HG02588 (cell line): ENCODE data around the gene NNMT.

ENCODE experiments used
- ATAC-seq: cut with Tn5 transposase; IDR thresholded peaks from one replicate; pipeline ENCODE4 v1.9.1; 2021; ENCODE audit warnings: mild to moderate bottlenecking, moderate library complexity; ENCODE audit not compliant: unreplicated experiment

Gene NNMT

GRCh38 chr11:114262681-114263512 lies 33.3 kb upstream of the NNMT start:
- ATAC-seq: no peak

GRCh38 chr11:114263513-114264170 lies 32.6 kb upstream of the NNMT start:
- no peak for ATAC-seq

- ATAC-seq: no peak
Measured at GRCh38 chr11:114264381-114264780, 31.8 kb upstream of the NNMT start.

GRCh38 chr11:114265122-114265878 lies 30.9 kb upstream of the NNMT start:
- ATAC-seq: no peak

GRCh38 chr11:114269498-114269897 lies 26.7 kb upstream of the NNMT start:
- ATAC-seq: no peak

GRCh38 chr11:114270531-114271270 lies 25.5 kb upstream of the NNMT start:
- no peak for ATAC-seq

GRCh38 chr11:114271316-114271715 lies 24.9 kb upstream of the NNMT start:
- no peak for ATAC-seq

GRCh38 chr11:114272311-114272710 lies 23.9 kb upstream of the NNMT start:
- ATAC-seq: no peak

GRCh38 chr11:114273071-114273470 lies 23.1 kb upstream of the NNMT start:
- no peak for ATAC-seq

- no peak for ATAC-seq
Measured at GRCh38 chr11:114273890-114274635, 22.1 kb upstream of the NNMT start.

- ATAC-seq: no peak
Measured at GRCh38 chr11:114274637-114275036, 21.6 kb upstream of the NNMT start.

- no peak for ATAC-seq
Measured at GRCh38 chr11:114275280-114275679, 20.9 kb upstream of the NNMT start.

- no peak for ATAC-seq
Measured at GRCh38 chr11:114276077-114276476, 20.1 kb upstream of the NNMT start.

GRCh38 chr11:114277637-114278341 lies 18.4 kb upstream of the NNMT start:
- ATAC-seq: no peak

- no peak for ATAC-seq
Measured at GRCh38 chr11:114278342-114279065, 17.7 kb upstream of the NNMT start.

GRCh38 chr11:114279792-114280546 lies 16.2 kb upstream of the NNMT start:
- ATAC-seq: no peak

- no peak for ATAC-seq
Measured at GRCh38 chr11:114280696-114281095, 15.5 kb upstream of the NNMT start.

- ATAC-seq: no peak
Measured at GRCh38 chr11:114281388-114281956, 14.7 kb upstream of the NNMT start.
